Measurements from ENCODE around the gene MYLK4. TPM values are rescaled to one million over a fixed set of nuclear protein-coding genes. Genes with fewer than 3 reads are reported as not detected.
A peak's percentile ranks its signal among the peaks of the same experiment; 100 is the strongest.

Gene MYLK4
- total RNA-seq, 4 donors from 2014 or later = 0.33 to 0.45 (median 0.38) TPM

- no peaks in the 10 kb centered on the region for H3K9me3 ChIP-seq
- TF ChIP-seq POLR2A (IDR thresholded peaks at IDR 0.05; ENCODE audit: low read depth) (no peak), POLR2AphosphoS5 (IDR thresholded peaks at IDR 0.05) (no peak), EP300 (IDR thresholded peaks at IDR 0.05) (no peak)
- TF ChIP-seq, protein P1, sequence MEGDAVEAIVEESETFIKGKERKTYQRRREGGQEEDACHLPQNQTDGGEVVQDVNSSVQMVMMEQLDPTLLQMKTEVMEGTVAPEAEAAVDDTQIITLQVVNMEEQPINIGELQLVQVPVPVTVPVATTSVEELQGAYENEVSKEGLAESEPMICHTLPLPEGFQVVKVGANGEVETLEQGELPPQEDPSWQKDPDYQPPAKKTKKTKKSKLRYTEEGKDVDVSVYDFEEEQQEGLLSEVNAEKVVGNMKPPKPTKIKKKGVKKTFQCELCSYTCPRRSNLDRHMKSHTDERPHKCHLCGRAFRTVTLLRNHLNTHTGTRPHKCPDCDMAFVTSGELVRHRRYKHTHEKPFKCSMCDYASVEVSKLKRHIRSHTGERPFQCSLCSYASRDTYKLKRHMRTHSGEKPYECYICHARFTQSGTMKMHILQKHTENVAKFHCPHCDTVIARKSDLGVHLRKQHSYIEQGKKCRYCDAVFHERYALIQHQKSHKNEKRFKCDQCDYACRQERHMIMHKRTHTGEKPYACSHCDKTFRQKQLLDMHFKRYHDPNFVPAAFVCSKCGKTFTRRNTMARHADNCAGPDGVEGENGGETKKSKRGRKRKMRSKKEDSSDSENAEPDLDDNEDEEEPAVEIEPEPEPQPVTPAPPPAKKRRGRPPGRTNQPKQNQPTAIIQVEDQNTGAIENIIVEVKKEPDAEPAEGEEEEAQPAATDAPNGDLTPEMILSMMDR (IDR thresholded peaks at IDR 0.05) = no peak
- H3K27me3 ChIP-seq = no peaks in the 10 kb centered on the region
- no peak overlapping the region for H3K4me3 ChIP-seq
- H3K4me1 ChIP-seq = peaks cover 21 to 51% (median 37%) of the 10 kb centered on the region in 4 donors
- no peak for DNase-seq (ENCODE audit: extremely low spot score)
- no peak overlapping the region for H3K27ac ChIP-seq (replicated peaks in 1 of 4)
- intact Hi-C loops (cut with DNase I) = no loop called here
- WGBS = 90% methylated on average over 1 of the region's 1 CpG
- peaks cover 7 to 38% (median 27%) of the 10 kb centered on the region in 4 donors for H3K36me3 ChIP-seq
Observed at GRCh38 chr6:2775003-2775402, 24.3 kb upstream of the MYLK4 start.

DNA sequence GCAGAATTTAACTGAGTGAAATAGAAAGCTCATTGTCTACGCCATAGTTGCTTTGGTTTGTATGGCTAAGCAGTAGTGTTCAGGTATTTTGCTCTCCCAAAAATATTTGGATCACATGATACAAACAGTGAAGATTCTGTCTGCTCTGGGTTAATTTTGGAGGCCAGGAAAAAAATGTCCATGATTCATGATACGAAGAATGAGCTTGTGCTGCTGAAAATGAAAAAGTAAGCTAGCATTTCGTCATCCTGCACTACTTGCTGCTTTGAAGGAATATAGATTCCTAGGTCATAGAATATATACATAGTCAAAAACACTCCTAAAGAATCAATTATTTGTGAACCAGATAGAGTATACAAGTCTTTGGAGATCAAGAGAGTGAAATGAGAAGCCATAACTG is 22.7 kb upstream of the MYLK4 start:
- Histone ChIP-seq H3K4me1 (peaks cover 36 to 65% (median 50%) of the 10 kb centered on the region in 4 donors), H3K9me3 (no peaks in the 10 kb centered on the region), H3K36me3 (peaks cover 1 to 25% (median 16%) of the 10 kb centered on the region in 4 donors), H3K27ac (replicated peaks in 1 of 4) (no peak overlapping the region), H3K4me3 (no peak overlapping the region), H3K27me3 (no peaks in the 10 kb centered on the region)
- 52% methylated on average over 3 of the region's 3 CpGs for WGBS
- no peak for DNase-seq (ENCODE audit: extremely low spot score)
- intact Hi-C loops (cut with DNase I) = no loop called here
- TF ChIP-seq, protein P1 (IDR thresholded peaks at IDR 0.05) = no peak
- TF ChIP-seq POLR2AphosphoS5 (IDR thresholded peaks at IDR 0.05) (no peak), EP300 (IDR thresholded peaks at IDR 0.05) (no peak), POLR2A (IDR thresholded peaks at IDR 0.05; ENCODE audit: low read depth) (no peak)

DNA sequence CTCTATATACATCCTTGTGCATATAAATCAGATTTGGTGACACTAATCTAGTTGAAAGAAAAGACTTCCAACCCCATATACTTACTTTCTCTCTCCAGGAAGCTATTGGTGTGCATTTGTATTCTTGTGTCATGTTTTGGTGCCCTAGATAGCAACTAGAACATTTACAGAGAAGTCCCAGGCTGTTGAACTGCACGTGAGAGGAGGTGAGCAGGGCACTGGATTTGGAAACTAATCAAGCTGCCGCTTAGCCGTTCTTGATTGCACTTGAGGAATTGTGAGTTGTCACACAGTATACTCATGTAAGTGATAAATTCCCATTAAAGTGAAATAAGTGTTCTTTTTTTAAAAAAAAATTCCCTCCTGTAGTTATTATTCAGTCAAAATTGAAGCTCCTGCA is 22.1 kb upstream of the MYLK4 start:
- no peak overlapping the region for H3K27ac ChIP-seq (replicated peaks in 1 of 4)
- TF ChIP-seq EP300 (IDR thresholded peaks at IDR 0.05) (no peak), POLR2A (IDR thresholded peaks at IDR 0.05; ENCODE audit: low read depth) (no peak), POLR2AphosphoS5 (IDR thresholded peaks at IDR 0.05) (no peak)
- TF ChIP-seq, protein P1 (IDR thresholded peaks at IDR 0.05) = no peak
- no peaks in the 10 kb centered on the region for H3K27me3 ChIP-seq
- H3K9me3 ChIP-seq = no peaks in the 10 kb centered on the region
- H3K4me1 ChIP-seq = peaks cover 42 to 71% (median 56%) of the 10 kb centered on the region in 4 donors
- WGBS = 74% methylated on average over 3 of the region's 3 CpGs
- peaks cover 0 to 22% (median 16%) of the 10 kb centered on the region in 4 donors for H3K36me3 ChIP-seq
- intact Hi-C loops (cut with DNase I) = no loop called here
- H3K4me3 ChIP-seq = no peak overlapping the region
- no peak for DNase-seq (ENCODE audit: extremely low spot score)

DNA sequence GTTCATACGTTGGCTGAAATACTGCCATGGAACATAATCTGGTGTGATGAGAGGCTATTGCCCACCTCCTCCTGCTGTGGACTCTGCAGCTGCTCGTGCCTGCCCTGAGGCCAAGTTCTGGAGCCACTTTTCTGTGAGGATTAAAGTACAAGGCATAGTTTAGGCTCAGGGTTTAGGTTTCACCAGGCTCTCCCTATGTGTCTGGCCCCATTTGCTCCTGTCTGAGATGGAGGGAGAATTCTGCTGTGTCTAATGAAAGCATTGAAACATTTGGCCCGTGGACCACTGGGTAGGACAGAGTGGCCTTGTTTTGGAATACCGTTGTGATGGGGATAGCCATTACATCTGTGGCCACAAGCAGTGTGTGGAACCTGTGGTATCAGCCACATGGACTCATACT is 20.4 kb upstream of the MYLK4 start:
- Histone ChIP-seq H3K4me3 (no peak overlapping the region), H3K36me3 (peaks cover 0 to 22% (median 14%) of the 10 kb centered on the region in 4 donors), H3K27ac (replicated peaks in 1 of 4) (no peak overlapping the region), H3K27me3 (no peaks in the 10 kb centered on the region), H3K9me3 (no peaks in the 10 kb centered on the region), H3K4me1 (peaks cover 54 to 83% (median 63%) of the 10 kb centered on the region in 4 donors)
- TF ChIP-seq, protein P1 (IDR thresholded peaks at IDR 0.05) = no peak
- no peak for TF ChIP-seq POLR2AphosphoS5 (IDR thresholded peaks at IDR 0.05)
- no peak for TF ChIP-seq POLR2A (IDR thresholded peaks at IDR 0.05; ENCODE audit: low read depth)
- no peak for TF ChIP-seq EP300 (IDR thresholded peaks at IDR 0.05)
- 83% methylated on average over 2 of the region's 4 CpGs for WGBS
- no peak for DNase-seq (ENCODE audit: extremely low spot score)
- intact Hi-C loops (cut with DNase I) = no loop called here

- Histone ChIP-seq H3K4me1 (peaks cover 54 to 79% (median 60%) of the 10 kb centered on the region in 4 donors), H3K27ac (replicated peaks in 1 of 4) (peak overlapping the region in 1 of 4 donors; percentile 3), H3K36me3 (peaks cover 0 to 22% (median 14%) of the 10 kb centered on the region in 4 donors), H3K27me3 (no peaks in the 10 kb centered on the region), H3K4me3 (peak overlapping the region in 1 of 4 donors; percentile 1), H3K9me3 (no peaks in the 10 kb centered on the region)
- TF ChIP-seq, protein P1 (IDR thresholded peaks at IDR 0.05) = no peak
- no peak for TF ChIP-seq EP300 (IDR thresholded peaks at IDR 0.05)
- no peak for TF ChIP-seq POLR2A (IDR thresholded peaks at IDR 0.05; ENCODE audit: low read depth)
- TF ChIP-seq POLR2AphosphoS5 (IDR thresholded peaks at IDR 0.05) = no peak
- 59% methylated on average over 13 of the region's 13 CpGs for WGBS
- intact Hi-C loops (cut with DNase I) = no loop called here
- no peak for DNase-seq (ENCODE audit: extremely low spot score)
Observed at GRCh38 chr6:2770171-2770570, 19.4 kb upstream of the MYLK4 start.
